Endothelial cell of umbilical vein (primary cell): ENCODE data around the gene MAGI1. TPM values are rescaled to one million over a fixed set of nuclear protein-coding genes. Genes with fewer than 3 reads are reported as not detected.

Experiments
- BruUV-seq: library from RNA; stranded (reverse); fragments of 400-500 nt; replicated peaks from 2 replicates; lab custom pipeline; 2021; lab: Mats Ljungman, UMichigan
- CTCF ChIA-PET: fragments of 300-600, 350-600 bp; sonication (Branson Sonifier 250); formaldehyde crosslinking; loops from one replicate; lab custom pipeline; 2021; ENCODE audit warnings: antibody characterized with exemption, inconsistent platforms; lab: Charles Lee
- POLR2A ChIA-PET: fragments of 300-600, 350-600 bp; sonication (Branson Sonifier 250); formaldehyde crosslinking; loops from one replicate; lab custom pipeline; 2021; ENCODE audit warnings: antibody characterized with exemption, inconsistent platforms; lab: Charles Lee
- DNase-seq: peaks from one replicate; pipeline ENCODE4 v3.0.0-alpha.2; 2011; ENCODE audit warnings: low read depth, low spot score
- FAIRE-seq: peaks from 2 replicates; lab custom pipeline; 2011; peaks lifted over from hg19 to GRCh38; lab: Jason Lieb, UNC
- H2AFZ ChIP-seq: 2 replicates; pipeline ENCODE4 v1.6.0; 2012; ENCODE audit warnings: low read depth, low read length, control low read depth, inconsistent platforms
- H3K27ac ChIP-seq: 2 replicates; pipeline ENCODE4 v1.5.1; 2011; ENCODE audit warnings: low read depth, mild to moderate bottlenecking, control low read depth, low read length, moderate library complexity; ENCODE audit not compliant: insufficient read depth
- H3K27me3 ChIP-seq, 2 experiments: 2 replicates each; pipeline versions ENCODE4 v1.6.0 to v1.6.1; 2011; ENCODE audit warnings: low read length in 2 of 2, mixed read lengths in 1 of 2; ENCODE audit not compliant: control insufficient read depth in 2 of 2, insufficient read depth in 2 of 2
- H3K36me3 ChIP-seq, 2 experiments: 2 replicates in 1 of 2; 3 replicates in 1 of 2; pipeline ENCODE4 v1.5.1; 2011; ENCODE audit warnings: low read length in 2 of 2, mild to moderate bottlenecking in 1 of 2, moderate library complexity in 1 of 2; ENCODE audit not compliant: control insufficient read depth in 2 of 2, insufficient read depth in 2 of 2; ENCODE audit errors: extremely low read depth in 1 of 2
- H3K4me1 ChIP-seq: 3 replicates; pipeline ENCODE4 v1.5.1; 2011; ENCODE audit warnings: mild to moderate bottlenecking, low read length; ENCODE audit not compliant: control insufficient read depth, insufficient read depth; ENCODE audit errors: extremely low read depth
- H3K4me2 ChIP-seq: 2 replicates; pipeline ENCODE4 v1.6.1; 2011; ENCODE audit warnings: low read length, control low read depth, mixed read lengths; ENCODE audit not compliant: insufficient read depth
- H3K4me3 ChIP-seq, 3 experiments: fragments of 200-600 bp in 1 of 3; sonication (generic), shearing (Covaris generic) in 1 of 3; replicated peaks in 1 of 3; 2 replicates each; pipeline ENCODE4 v1.5.1; 2011 to 2016; ENCODE audit warnings: control low read depth in 3 of 3, low read length in 3 of 3, mild to moderate bottlenecking in 2 of 3, inconsistent platforms in 1 of 3, low read depth in 1 of 3, moderate library complexity in 1 of 3; ENCODE audit not compliant: insufficient read depth in 1 of 3
- H3K79me2 ChIP-seq: 2 replicates; pipeline ENCODE4 v1.6.0; 2012; ENCODE audit warnings: low read length, inconsistent platforms; ENCODE audit not compliant: control insufficient read depth, insufficient read depth
- H3K9ac ChIP-seq: replicated peaks from 2 replicates; pipeline ENCODE3; 2011; ENCODE audit warnings: low read length, control low read depth; ENCODE audit not compliant: insufficient read depth; ENCODE audit errors: extremely low read depth
- H3K9me1 ChIP-seq: replicated peaks from 3 replicates; pipeline ENCODE4 v1.6.0; 2011; ENCODE audit warnings: mild to moderate bottlenecking, low read length; ENCODE audit not compliant: control insufficient read depth, insufficient read depth; ENCODE audit errors: extremely low read depth
- H3K9me3 ChIP-seq: replicated peaks from 2 replicates; pipeline ENCODE4 v1.5.1; 2012; ENCODE audit warnings: low read length, inconsistent platforms; ENCODE audit not compliant: control insufficient read depth, insufficient read depth
- H4K20me1 ChIP-seq: replicated peaks from 2 replicates; pipeline ENCODE3; 2011; ENCODE audit warnings: mild to moderate bottlenecking, low read length; ENCODE audit not compliant: control insufficient read depth, insufficient read depth; ENCODE audit errors: extremely low read depth
- EZH2 ChIP-seq: IDR thresholded peaks from 2 replicates; pipeline ENCODE4 v1.6.1; 2012; ENCODE audit warnings: borderline replicate concordance, low read depth, mild to moderate bottlenecking, moderate library complexity, low read length, inconsistent platforms; ENCODE audit not compliant: severe bottlenecking
- FOS ChIP-seq: IDR thresholded peaks from 2 replicates; pipeline ENCODE4 v1.6.1; 2011; ENCODE audit warnings: mild to moderate bottlenecking, low read length, moderate library complexity, borderline replicate concordance; ENCODE audit not compliant: insufficient read depth
- GATA2 ChIP-seq: IDR thresholded peaks from 2 replicates; pipeline ENCODE4 v1.7.0; 2011; ENCODE audit warnings: low read depth, mild to moderate bottlenecking, moderate library complexity, mixed read lengths, low read length; ENCODE audit not compliant: insufficient read length, insufficient read depth
- JUN ChIP-seq: IDR thresholded peaks from 2 replicates; pipeline ENCODE4 v1.6.1; 2011; ENCODE audit warnings: borderline replicate concordance, low read depth; ENCODE audit not compliant: insufficient read length, insufficient read depth
- MYC ChIP-seq: IDR thresholded peaks from one replicate; pipeline ENCODE4 v1.6.1; 2011; ENCODE audit warnings: mild to moderate bottlenecking, low read depth, low read length
- POLR2AphosphoS5 ChIP-seq: IDR thresholded peaks from 2 replicates; pipeline ENCODE4 v1.6.1; 2012; ENCODE audit warnings: low read depth, mild to moderate bottlenecking, control low read depth, low read length, moderate library complexity; ENCODE audit not compliant: insufficient read depth
- dilution Hi-C: fragments of 300-500 bp; cut with MboI; formaldehyde crosslinking; loops from one replicate; pipeline ENCODE4 v1.15.0; 2019; ENCODE audit warnings: low sequenced_read_pairs; ENCODE audit not compliant: extremely low pct_ligation_motif_present
- intact Hi-C: fragments of 100-400 bp; cut with micrococcal nuclease; formaldehyde crosslinking; loops from one replicate; pipeline ENCODE4 v1.10.0; 2022
- polyA plus RNA-seq, 4 experiments: library from polyadenylated mRNA; depleted of rRNA in 3 of 4; stranded (reverse) in 3 of 4; unstranded in 1 of 4; fragments of >200 nt; gene quantifications; 2 replicates each; pipeline versions ENCODE4 v1.2.1 to v1.2.3, GENCODE V29; 2011 to 2012; ENCODE audit warnings: missing spikeins in 1 of 4
- total RNA-seq: library from RNA; stranded (reverse); gene quantifications from 2 replicates; pipeline ENCODE4 v1.2.3, GENCODE V29; 2021
- TF ChIP-seq, protein P1 (sequence below), 2 donors: IDR thresholded peaks; 1 replicate in 1 of 2; 2 replicates in 1 of 2; pipeline ENCODE4 v1.5.1; 2011; ENCODE audit warnings: low read length in 2 of 2, mild to moderate bottlenecking in 2 of 2, moderate library complexity in 2 of 2, control low read depth in 1 of 2, inconsistent platforms in 1 of 2, low read depth in 1 of 2; ENCODE audit not compliant: insufficient read depth in 1 of 2; ENCODE audit errors: extremely low read depth in 1 of 2
- TF ChIP-seq, protein P2 (sequence below): IDR thresholded peaks from 2 replicates; pipeline ENCODE4 v1.6.1; 2011; ENCODE audit not compliant: insufficient read depth, insufficient read length

Gene MAGI1
- total and polyA plus RNA-seq, 2 donors (not counting 3 experiments of a cell fraction or from before 2014, with no cell fraction given): 10.1 to 47.9 TPM

DNA sequence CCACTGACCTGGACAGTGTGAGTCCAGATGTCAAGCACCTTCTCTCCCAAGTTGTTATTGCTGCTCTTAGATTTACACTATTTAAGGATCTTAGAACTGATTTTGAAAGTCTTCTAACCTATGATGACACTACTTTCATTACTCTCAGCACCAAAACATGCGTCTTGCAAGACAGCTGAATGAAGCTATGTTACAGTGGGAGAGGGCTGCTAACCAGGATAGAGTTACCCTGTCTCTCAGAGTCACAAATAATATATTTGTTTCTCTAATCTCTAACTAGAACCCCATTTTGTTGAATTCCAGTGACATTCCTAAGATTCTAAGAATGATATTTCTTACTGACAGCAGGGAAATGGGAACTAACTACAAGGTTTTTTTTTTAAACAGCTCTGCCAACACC lies 455.5 kb downstream of the MAGI1 start:
- Histone ChIP-seq H3K27ac (no peak overlapping the region), H3K9me1 (no peaks in the 10 kb centered on the region), H3K9me3 (no peaks in the 10 kb centered on the region), H3K27me3 (no peaks in the 10 kb centered on the region), H2AFZ (no peak overlapping the region), H3K9ac (no peak overlapping the region), H3K36me3 (no peaks in the 10 kb centered on the region), H3K4me2 (no peak overlapping the region), H3K79me2 (no peaks in the 10 kb centered on the region), H3K4me3 (no peak overlapping the region), H3K4me1 (no peaks in the 10 kb centered on the region), H4K20me1 (peaks cover 2% of the 10 kb centered on the region)
- dilution Hi-C loops (no loop called here), intact Hi-C loops (no loop called here)
- DNase-seq (no peak), FAIRE-seq (no peak)
- BruUV-seq: no TSS peak
- CTCF ChIA-PET: interaction anchor here (1.3 to 1.5 kb wide), 2 partner anchors 13 to 16 kb away, joined by 6 to 8 read pairs; no protein-coding TSS in a partner anchor
- POLR2A ChIA-PET: no interaction called here
- no peak for TF ChIP-seq POLR2AphosphoS5
- TF ChIP-seq, protein P1, sequence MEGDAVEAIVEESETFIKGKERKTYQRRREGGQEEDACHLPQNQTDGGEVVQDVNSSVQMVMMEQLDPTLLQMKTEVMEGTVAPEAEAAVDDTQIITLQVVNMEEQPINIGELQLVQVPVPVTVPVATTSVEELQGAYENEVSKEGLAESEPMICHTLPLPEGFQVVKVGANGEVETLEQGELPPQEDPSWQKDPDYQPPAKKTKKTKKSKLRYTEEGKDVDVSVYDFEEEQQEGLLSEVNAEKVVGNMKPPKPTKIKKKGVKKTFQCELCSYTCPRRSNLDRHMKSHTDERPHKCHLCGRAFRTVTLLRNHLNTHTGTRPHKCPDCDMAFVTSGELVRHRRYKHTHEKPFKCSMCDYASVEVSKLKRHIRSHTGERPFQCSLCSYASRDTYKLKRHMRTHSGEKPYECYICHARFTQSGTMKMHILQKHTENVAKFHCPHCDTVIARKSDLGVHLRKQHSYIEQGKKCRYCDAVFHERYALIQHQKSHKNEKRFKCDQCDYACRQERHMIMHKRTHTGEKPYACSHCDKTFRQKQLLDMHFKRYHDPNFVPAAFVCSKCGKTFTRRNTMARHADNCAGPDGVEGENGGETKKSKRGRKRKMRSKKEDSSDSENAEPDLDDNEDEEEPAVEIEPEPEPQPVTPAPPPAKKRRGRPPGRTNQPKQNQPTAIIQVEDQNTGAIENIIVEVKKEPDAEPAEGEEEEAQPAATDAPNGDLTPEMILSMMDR (IDR thresholded peaks at IDR 0.05; ENCODE audit: extremely low read depth in 1 of 2, insufficient read depth in 1 of 2, low read depth in 1 of 2, low read length in 2 of 2): no peak
- no peak for TF ChIP-seq MYC
- TF ChIP-seq, protein P2, sequence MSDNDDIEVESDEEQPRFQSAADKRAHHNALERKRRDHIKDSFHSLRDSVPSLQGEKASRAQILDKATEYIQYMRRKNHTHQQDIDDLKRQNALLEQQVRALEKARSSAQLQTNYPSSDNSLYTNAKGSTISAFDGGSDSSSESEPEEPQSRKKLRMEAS: no peak
- TF ChIP-seq JUN: no peak
- TF ChIP-seq EZH2: no peak
- TF ChIP-seq FOS: no peak
- no peak for TF ChIP-seq GATA2
